ENCODE results near the gene NECTIN1.

NECTIN1 gene

GRCh38 chr11:119671051-119671450 is 57.9 kb downstream of the NECTIN1 start:
- H3K4me3 ChIP-seq (replicated peaks; ENCODE audit: insufficient read depth, low read length), result no peak overlapping the region
- TF ChIP-seq POLR2AphosphoS5 (IDR thresholded peaks at IDR 0.05; ENCODE audit: low read depth) (peak; percentile 81), SPI1 (IDR thresholded peaks at IDR 0.05; ENCODE audit: borderline replicate concordance, low read depth) (no peak), CTCF (IDR thresholded peaks at IDR 0.05; ENCODE audit: insufficient read depth, low read length) (no peak), GABPA (IDR thresholded peaks at IDR 0.05; ENCODE audit: low read depth) (no peak)
- TF ChIP-seq, protein P1, sequence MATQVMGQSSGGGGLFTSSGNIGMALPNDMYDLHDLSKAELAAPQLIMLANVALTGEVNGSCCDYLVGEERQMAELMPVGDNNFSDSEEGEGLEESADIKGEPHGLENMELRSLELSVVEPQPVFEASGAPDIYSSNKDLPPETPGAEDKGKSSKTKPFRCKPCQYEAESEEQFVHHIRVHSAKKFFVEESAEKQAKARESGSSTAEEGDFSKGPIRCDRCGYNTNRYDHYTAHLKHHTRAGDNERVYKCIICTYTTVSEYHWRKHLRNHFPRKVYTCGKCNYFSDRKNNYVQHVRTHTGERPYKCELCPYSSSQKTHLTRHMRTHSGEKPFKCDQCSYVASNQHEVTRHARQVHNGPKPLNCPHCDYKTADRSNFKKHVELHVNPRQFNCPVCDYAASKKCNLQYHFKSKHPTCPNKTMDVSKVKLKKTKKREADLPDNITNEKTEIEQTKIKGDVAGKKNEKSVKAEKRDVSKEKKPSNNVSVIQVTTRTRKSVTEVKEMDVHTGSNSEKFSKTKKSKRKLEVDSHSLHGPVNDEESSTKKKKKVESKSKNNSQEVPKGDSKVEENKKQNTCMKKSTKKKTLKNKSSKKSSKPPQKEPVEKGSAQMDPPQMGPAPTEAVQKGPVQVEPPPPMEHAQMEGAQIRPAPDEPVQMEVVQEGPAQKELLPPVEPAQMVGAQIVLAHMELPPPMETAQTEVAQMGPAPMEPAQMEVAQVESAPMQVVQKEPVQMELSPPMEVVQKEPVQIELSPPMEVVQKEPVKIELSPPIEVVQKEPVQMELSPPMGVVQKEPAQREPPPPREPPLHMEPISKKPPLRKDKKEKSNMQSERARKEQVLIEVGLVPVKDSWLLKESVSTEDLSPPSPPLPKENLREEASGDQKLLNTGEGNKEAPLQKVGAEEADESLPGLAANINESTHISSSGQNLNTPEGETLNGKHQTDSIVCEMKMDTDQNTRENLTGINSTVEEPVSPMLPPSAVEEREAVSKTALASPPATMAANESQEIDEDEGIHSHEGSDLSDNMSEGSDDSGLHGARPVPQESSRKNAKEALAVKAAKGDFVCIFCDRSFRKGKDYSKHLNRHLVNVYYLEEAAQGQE (IDR thresholded peaks at IDR 0.05; ENCODE audit: insufficient replicate concordance, low read depth), result no peak
- DNase-seq (ENCODE audit: low read depth in 1 of 2, low spot score in 1 of 2), result peak in 1 of 2 experiments; percentile 76
- no peak overlapping the region; the same call in 1 of the 2 replicates for H3K27ac ChIP-seq (replicated peaks)
- no peaks in the 10 kb centered on the region for H3K27me3 ChIP-seq (ENCODE audit: insufficient read depth, poor library complexity, severe bottlenecking)

GRCh38 chr11:119669487-119669886 is 59.5 kb downstream of the NECTIN1 start:
- no peak for DNase-seq (ENCODE audit: low read depth in 1 of 2, low spot score in 1 of 2)
- H3K27ac ChIP-seq (replicated peaks), result no peak overlapping the region
- H3K4me3 ChIP-seq (replicated peaks; ENCODE audit: insufficient read depth, low read length), result no peak overlapping the region
- no peaks in the 10 kb centered on the region for H3K27me3 ChIP-seq (ENCODE audit: insufficient read depth, poor library complexity, severe bottlenecking)
- TF ChIP-seq CTCF (IDR thresholded peaks at IDR 0.05; ENCODE audit: insufficient read depth, low read length) (no peak), GABPA (IDR thresholded peaks at IDR 0.05; ENCODE audit: low read depth) (no peak), POLR2AphosphoS5 (IDR thresholded peaks at IDR 0.05; ENCODE audit: low read depth) (no peak)

GRCh38 chr11:119668676-119669075 is 60.3 kb downstream of the NECTIN1 start:
- no peak for DNase-seq (ENCODE audit: low read depth in 1 of 2, low spot score in 1 of 2)
- TF ChIP-seq, protein P1 (IDR thresholded peaks at IDR 0.05; ENCODE audit: insufficient replicate concordance, low read depth), result no peak
- TF ChIP-seq SPI1 (IDR thresholded peaks at IDR 0.05; ENCODE audit: borderline replicate concordance, low read depth), result peak; percentile 81
- Histone ChIP-seq H3K27ac (replicated peaks) (no peak overlapping the region), H3K27me3 (ENCODE audit: insufficient read depth, poor library complexity, severe bottlenecking) (no peaks in the 10 kb centered on the region), H3K4me3 (replicated peaks; ENCODE audit: insufficient read depth, low read length) (no peak overlapping the region)

DNA sequence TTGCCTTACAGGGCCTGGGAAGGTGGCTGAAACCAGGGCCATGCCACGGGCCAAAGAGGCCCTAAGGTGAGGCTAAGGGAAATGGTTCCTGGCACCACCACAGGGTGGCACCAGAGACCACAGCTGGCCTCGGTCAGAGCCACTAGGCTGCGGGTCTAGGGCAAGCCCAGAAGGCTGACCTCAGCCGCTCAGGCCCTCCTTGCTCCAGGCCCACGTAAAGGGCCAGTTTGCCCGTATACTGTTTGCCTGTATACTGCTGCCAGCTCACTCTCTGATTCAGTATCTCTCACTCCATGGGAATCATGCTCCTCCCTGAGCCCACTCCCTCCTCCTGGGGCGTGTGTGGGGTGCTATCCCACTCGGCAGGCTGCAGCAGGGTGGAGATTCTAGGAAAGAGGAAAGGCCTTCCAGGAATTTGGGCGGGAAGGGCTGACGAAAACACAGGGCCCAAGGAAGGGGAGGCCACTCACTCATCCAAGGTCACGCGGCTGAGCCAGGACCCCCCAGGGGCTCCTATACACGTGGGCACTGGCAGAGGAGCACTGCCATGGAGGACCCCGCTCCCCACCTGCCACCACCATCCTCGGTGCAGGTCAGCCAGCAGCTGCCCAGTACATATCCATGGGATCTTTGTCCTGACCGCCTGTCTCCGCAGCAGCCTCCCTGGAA is 62.4 kb downstream of the NECTIN1 start:
- Histone ChIP-seq H3K27ac (replicated peaks) (no peak overlapping the region), H3K27me3 (ENCODE audit: insufficient read depth, poor library complexity, severe bottlenecking) (no peaks in the 10 kb centered on the region), H3K4me3 (replicated peaks; ENCODE audit: insufficient read depth, low read length) (no peak overlapping the region)
- peak in 1 of 2 experiments; percentile 68 for DNase-seq (ENCODE audit: low read depth in 1 of 2, low spot score in 1 of 2)
- TF ChIP-seq CTCF (IDR thresholded peaks at IDR 0.05; ENCODE audit: insufficient read depth, low read length), result peak; percentile 82
- TF ChIP-seq, protein P1 (IDR thresholded peaks at IDR 0.05; ENCODE audit: insufficient replicate concordance, low read depth), result no peak
